Measurements from ENCODE around the gene OR9A2. TPM values are rescaled to one million over a fixed set of nuclear protein-coding genes. Genes with fewer than 3 reads are reported as not detected.

The OR9A2 gene
- total RNA-seq, 1 experiment from 2014 or later = not detected

DNA sequence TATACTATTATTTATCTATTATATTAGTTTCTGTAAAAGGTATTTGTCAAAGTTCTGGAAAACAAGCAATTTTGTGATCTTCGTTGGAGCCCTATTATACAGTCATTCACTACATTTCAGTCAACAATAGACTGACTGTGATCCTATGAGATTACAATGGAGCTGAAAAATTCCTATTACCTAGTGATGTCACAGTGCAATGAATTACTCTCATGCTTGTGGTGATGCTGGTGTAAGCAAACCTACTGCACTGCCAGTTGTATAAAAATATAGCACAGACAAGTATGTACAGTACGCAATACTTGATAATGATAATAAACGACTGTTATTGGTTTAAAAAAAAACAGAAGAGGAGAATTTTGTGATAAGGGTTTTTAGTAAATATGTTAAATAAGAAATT, 46.6 kb upstream of the OR9A2 start:
- H4K5ac ChIP-seq (ENCODE audit: insufficient read length, low read depth, low read length) = no peak overlapping the region
- TF ChIP-seq, protein P1, sequence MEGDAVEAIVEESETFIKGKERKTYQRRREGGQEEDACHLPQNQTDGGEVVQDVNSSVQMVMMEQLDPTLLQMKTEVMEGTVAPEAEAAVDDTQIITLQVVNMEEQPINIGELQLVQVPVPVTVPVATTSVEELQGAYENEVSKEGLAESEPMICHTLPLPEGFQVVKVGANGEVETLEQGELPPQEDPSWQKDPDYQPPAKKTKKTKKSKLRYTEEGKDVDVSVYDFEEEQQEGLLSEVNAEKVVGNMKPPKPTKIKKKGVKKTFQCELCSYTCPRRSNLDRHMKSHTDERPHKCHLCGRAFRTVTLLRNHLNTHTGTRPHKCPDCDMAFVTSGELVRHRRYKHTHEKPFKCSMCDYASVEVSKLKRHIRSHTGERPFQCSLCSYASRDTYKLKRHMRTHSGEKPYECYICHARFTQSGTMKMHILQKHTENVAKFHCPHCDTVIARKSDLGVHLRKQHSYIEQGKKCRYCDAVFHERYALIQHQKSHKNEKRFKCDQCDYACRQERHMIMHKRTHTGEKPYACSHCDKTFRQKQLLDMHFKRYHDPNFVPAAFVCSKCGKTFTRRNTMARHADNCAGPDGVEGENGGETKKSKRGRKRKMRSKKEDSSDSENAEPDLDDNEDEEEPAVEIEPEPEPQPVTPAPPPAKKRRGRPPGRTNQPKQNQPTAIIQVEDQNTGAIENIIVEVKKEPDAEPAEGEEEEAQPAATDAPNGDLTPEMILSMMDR (conservative IDR thresholded peaks at IDR 0.05) = no peak
- no peak overlapping the region for H2BK12ac ChIP-seq (ENCODE audit: insufficient read length, low read depth, low read length)
- H2BK120ac ChIP-seq (ENCODE audit: low read depth, low read length, poor library complexity, severe bottlenecking) = no peak overlapping the region
- no peaks in the 10 kb centered on the region for H3K9me3 ChIP-seq (ENCODE audit: control insufficient read depth, low read depth, low read length)
- no peak overlapping the region for H2BK15ac ChIP-seq (ENCODE audit: low read depth, low read length)
- no peak overlapping the region for H2BK5ac ChIP-seq (ENCODE audit: insufficient read length, low read length)
- H2AK5ac ChIP-seq (ENCODE audit: insufficient read length, low read length) = no peak overlapping the region
- H3K23me2 ChIP-seq (ENCODE audit: insufficient read length, low read depth, low read length, poor library complexity, severe bottlenecking) = no peaks in the 10 kb centered on the region
- no peaks in the 10 kb centered on the region for H3K79me1 ChIP-seq (ENCODE audit: insufficient read depth, low read depth, low read length, poor library complexity, severe bottlenecking)
- no peak overlapping the region for H3K56ac ChIP-seq (ENCODE audit: insufficient read length, low read depth, low read length)
- no peak overlapping the region for H3K4me2 ChIP-seq (ENCODE audit: insufficient read depth, insufficient read length, low read length)
- 90% methylated on average over 1 of the region's 3 CpGs for WGBS (ENCODE audit: extremely low coverage, insufficient read length, low lambda C conversion rate)
- Mint-ChIP-seq H3K9me3 (peaks cover 0 to 3% of the 10 kb centered on the region in 2 experiments; a peak in 2 of 5 replicates), H3K27ac (no peak overlapping the region), H3K4me1 (peaks cover 26 to 27% of the 10 kb centered on the region in 2 experiments), H3K36me3 (ENCODE audit: insufficient read depth in 1 of 3, low read depth in 3 of 3) (no peaks in the 10 kb centered on the region), H3K27me3 (ENCODE audit: low read depth) (no peaks in the 10 kb centered on the region; the same call in 1 of the 2 replicates), H3K4me3 (no peak overlapping the region)
- no peak for DNase-seq
- H4K8ac ChIP-seq (replicated peaks; ENCODE audit: insufficient read length, low read depth, low read length) = no peak overlapping the region
- no peak overlapping the region for H4K91ac ChIP-seq (ENCODE audit: insufficient read length, low read depth, low read length)
- no peak overlapping the region for H3K14ac ChIP-seq (ENCODE audit: insufficient read depth, low read length)
- no peak overlapping the region for H2AFZ ChIP-seq (ENCODE audit: low read length)
- H3T11ph ChIP-seq (ENCODE audit: low read length) = no peak overlapping the region
- no peak overlapping the region for H3K4ac ChIP-seq (ENCODE audit: low read depth, low read length)
- no peaks in the 10 kb centered on the region; the same call in 1 of the 2 replicates for H3K4me1 ChIP-seq (ENCODE audit: insufficient read depth, low read length)
- no peak overlapping the region for H3K18ac ChIP-seq (ENCODE audit: insufficient read length, low read depth, low read length)
- H3K9ac ChIP-seq (ENCODE audit: extremely low read depth, insufficient read length, low read length) = no peak overlapping the region
- no peaks in the 10 kb centered on the region for H4K20me1 ChIP-seq (ENCODE audit: control insufficient read depth, insufficient read depth, insufficient read length)
- no peak overlapping the region for H3K27ac ChIP-seq (ENCODE audit: insufficient read length, low read depth, low read length)
- no peak overlapping the region for H3K23ac ChIP-seq (ENCODE audit: insufficient read length, low read depth, low read length)
- H3K27me3 ChIP-seq (ENCODE audit: insufficient read depth, low read length) = no peaks in the 10 kb centered on the region
- no peak overlapping the region for H2BK20ac ChIP-seq (ENCODE audit: low read depth, low read length, poor library complexity, severe bottlenecking)
- no peaks in the 10 kb centered on the region for H3K79me2 ChIP-seq (ENCODE audit: insufficient read depth, low read length)

Data from H9 (cell line).